ENCODE measurements around the gene CAPSL.

CAPSL gene

GRCh38 chr5:35971878-35972210, 33.4 kb upstream of the CAPSL start:
- TF ChIP-seq CTCF (conservative IDR thresholded peaks at IDR 0.05; ENCODE audit: low read depth, low read length), result no peak
- Histone ChIP-seq H4K20me1 (ENCODE audit: insufficient read depth) (no peaks in the 10 kb centered on the region), H3K27me3 (ENCODE audit: insufficient read depth, low read depth) (no peaks in the 10 kb centered on the region), H3K36me3 (ENCODE audit: insufficient read depth) (no peaks in the 10 kb centered on the region), H3K4me2 (no peak overlapping the region), H2AFZ (ENCODE audit: low read depth) (no peak overlapping the region), H3K79me2 (ENCODE audit: insufficient read depth, low read depth) (no peaks in the 10 kb centered on the region), H3K4me3 (IDR thresholded peaks at IDR 0.05; ENCODE audit: insufficient read depth, low read depth, low read length) (no peak overlapping the region), H3K4me1 (ENCODE audit: low read depth, poor library complexity, severe bottlenecking) (no peaks in the 10 kb centered on the region), H3K27ac (no peak overlapping the region), H3K9ac (no peak overlapping the region)

- Histone ChIP-seq H2AFZ (ENCODE audit: low read depth) (no peak overlapping the region), H3K4me3 (IDR thresholded peaks at IDR 0.05; ENCODE audit: insufficient read depth, low read depth, low read length) (no peak overlapping the region), H3K79me2 (ENCODE audit: insufficient read depth, low read depth) (no peaks in the 10 kb centered on the region), H3K27me3 (ENCODE audit: insufficient read depth, low read depth) (no peaks in the 10 kb centered on the region), H3K36me3 (ENCODE audit: insufficient read depth) (no peaks in the 10 kb centered on the region), H4K20me1 (ENCODE audit: insufficient read depth) (no peaks in the 10 kb centered on the region), H3K4me2 (no peak overlapping the region), H3K9ac (no peak overlapping the region), H3K27ac (no peak overlapping the region), H3K4me1 (ENCODE audit: low read depth, poor library complexity, severe bottlenecking) (no peaks in the 10 kb centered on the region)
- TF ChIP-seq CTCF (conservative IDR thresholded peaks at IDR 0.05; ENCODE audit: low read depth, low read length), result no peak
Observed at GRCh38 chr5:35971186-35971877, 32.9 kb upstream of the CAPSL start.

- H2AFZ ChIP-seq (ENCODE audit: low read depth), result no peak overlapping the region
- H3K79me2 ChIP-seq (ENCODE audit: insufficient read depth, low read depth), result no peaks in the 10 kb centered on the region
- TF ChIP-seq CTCF (conservative IDR thresholded peaks at IDR 0.05; ENCODE audit: low read depth, low read length), result peak; percentile 68
- H4K20me1 ChIP-seq (ENCODE audit: insufficient read depth), result no peaks in the 10 kb centered on the region
- no peaks in the 10 kb centered on the region for H3K27me3 ChIP-seq (ENCODE audit: insufficient read depth, low read depth)
- no peak overlapping the region for H3K27ac ChIP-seq
- H3K9ac ChIP-seq, result no peak overlapping the region
- H3K4me3 ChIP-seq (IDR thresholded peaks at IDR 0.05; ENCODE audit: insufficient read depth, low read depth, low read length), result no peak overlapping the region
- no peaks in the 10 kb centered on the region for H3K36me3 ChIP-seq (ENCODE audit: insufficient read depth)
- H3K4me1 ChIP-seq (ENCODE audit: low read depth, poor library complexity, severe bottlenecking), result no peaks in the 10 kb centered on the region
- H3K4me2 ChIP-seq, result no peak overlapping the region
Observed at GRCh38 chr5:35963381-35963843, 25.0 kb upstream of the CAPSL start.

- no peak overlapping the region for H3K27ac ChIP-seq
- H3K79me2 ChIP-seq (ENCODE audit: insufficient read depth, low read depth), result no peaks in the 10 kb centered on the region
- no peaks in the 10 kb centered on the region for H3K27me3 ChIP-seq (ENCODE audit: insufficient read depth, low read depth)
- no peaks in the 10 kb centered on the region for H3K4me1 ChIP-seq (ENCODE audit: low read depth, poor library complexity, severe bottlenecking)
- TF ChIP-seq CTCF (conservative IDR thresholded peaks at IDR 0.05; ENCODE audit: low read depth, low read length), result no peak
- no peaks in the 10 kb centered on the region for H4K20me1 ChIP-seq (ENCODE audit: insufficient read depth)
- no peak overlapping the region for H3K4me3 ChIP-seq (IDR thresholded peaks at IDR 0.05; ENCODE audit: insufficient read depth, low read depth, low read length)
- no peaks in the 10 kb centered on the region for H3K36me3 ChIP-seq (ENCODE audit: insufficient read depth)
- H3K4me2 ChIP-seq, result no peak overlapping the region
- no peak overlapping the region for H3K9ac ChIP-seq
- H2AFZ ChIP-seq (ENCODE audit: low read depth), result no peak overlapping the region
Observed at GRCh38 chr5:35960328-35960727, 21.9 kb upstream of the CAPSL start.

All from KMS-11 (cell line).